ENCODE results near the gene ZNRF1. TPM values are rescaled to one million over a fixed set of nuclear protein-coding genes. Genes with fewer than 3 reads are reported as not detected.
"Not testable (repeated sequence)": the region's sequence is repeated elsewhere in the genome, so short reads cannot be mapped to it uniquely, and the experiment has no call there.

ZNRF1 gene
- total and polyA plus RNA-seq, 4 donors = 4.6 to 26.3 (median 14.1) TPM

GRCh38 chr16:75116911-75117245 is 118.1 kb downstream of the ZNRF1 start:
- Histone ChIP-seq H3K27me3 (ENCODE audit: control insufficient read depth in 1 of 2, insufficient read depth in 2 of 2, low read length in 1 of 2) (no peaks in the 10 kb centered on the region), H3K4me1 (ENCODE audit: control insufficient read depth in 1 of 2, insufficient read depth in 2 of 2, low read length in 2 of 2) (no peaks in the 10 kb centered on the region), H3K4me3 (ENCODE audit: low read length in 2 of 2) (no peak overlapping the region), H3K9me3 (ENCODE audit: control insufficient read depth, low read length) (peaks cover under 1% of the 10 kb centered on the region), H3K27ac (ENCODE audit: low read depth in 1 of 2, low read length in 2 of 2) (no peak overlapping the region), H3K36me3 (ENCODE audit: control insufficient read depth in 1 of 2, insufficient read depth in 2 of 2, low read length in 1 of 2) (no peaks in the 10 kb centered on the region)
- intact Hi-C loops (cut with DNase I) = no loop called here
- no peak for ATAC-seq (ENCODE audit: low FRiP score)
- WGBS, 2 donors = 26 to 27% methylated on average over 3 of the region's 3 CpGs
- no peak for DNase-seq

GRCh38 chr16:75118943-75119539 is 120.2 kb downstream of the ZNRF1 start:
- intact Hi-C loops (cut with DNase I) = no loop called here
- H3K9me3 ChIP-seq (ENCODE audit: control insufficient read depth, low read length) = peaks cover 3% of the 10 kb centered on the region
- ATAC-seq (ENCODE audit: low FRiP score) (no peak), DNase-seq (no peak)
- no peak overlapping the region for H3K4me3 ChIP-seq (ENCODE audit: low read length in 2 of 2)
- H3K36me3 ChIP-seq (ENCODE audit: control insufficient read depth in 1 of 2, insufficient read depth in 2 of 2, low read length in 1 of 2) = no peaks in the 10 kb centered on the region
- WGBS, 2 donors = 79 to 82% methylated on average over 6 of the region's 6 CpGs
- no peaks in the 10 kb centered on the region for H3K4me1 ChIP-seq (ENCODE audit: control insufficient read depth in 1 of 2, insufficient read depth in 2 of 2, low read length in 2 of 2)
- no peak overlapping the region for H3K27ac ChIP-seq (ENCODE audit: low read depth in 1 of 2, low read length in 2 of 2)
- no peaks in the 10 kb centered on the region for H3K27me3 ChIP-seq (ENCODE audit: control insufficient read depth in 1 of 2, insufficient read depth in 2 of 2, low read length in 1 of 2)

GRCh38 chr16:75120253-75120652 is 121.4 kb downstream of the ZNRF1 start:
- intact Hi-C loops (cut with DNase I) = no loop called here
- 78 to 85% methylated on average over 4 of the region's 4 CpGs for WGBS, 2 donors

GRCh38 chr16:75121949-75122568 is 123.2 kb downstream of the ZNRF1 start:
- DNase-seq (no peak), ATAC-seq (ENCODE audit: low FRiP score) (no peak)
- no peaks in the 10 kb centered on the region for H3K4me1 ChIP-seq (ENCODE audit: control insufficient read depth in 1 of 2, insufficient read depth in 2 of 2, low read length in 2 of 2)
- intact Hi-C loops (cut with DNase I) = no loop called here
- H3K27me3 ChIP-seq (ENCODE audit: control insufficient read depth in 1 of 2, insufficient read depth in 2 of 2, low read length in 1 of 2) = no peaks in the 10 kb centered on the region
- 95 to 98% methylated on average over 6 of the region's 6 CpGs for WGBS, 2 donors
- H3K9me3 ChIP-seq (ENCODE audit: control insufficient read depth, low read length) = peaks cover 3% of the 10 kb centered on the region
- no peak overlapping the region for H3K4me3 ChIP-seq (ENCODE audit: low read length in 2 of 2)
- no peak overlapping the region for H3K27ac ChIP-seq (ENCODE audit: low read depth in 1 of 2, low read length in 2 of 2)
- no peaks in the 10 kb centered on the region for H3K36me3 ChIP-seq (ENCODE audit: control insufficient read depth in 1 of 2, insufficient read depth in 2 of 2, low read length in 1 of 2)

More at GRCh38 chr16:75120253-75120652, 121.4 kb downstream of the ZNRF1 start:
- Histone ChIP-seq H3K9me3 (ENCODE audit: control insufficient read depth, low read length) (peaks cover 3% of the 10 kb centered on the region), H3K4me1 (ENCODE audit: control insufficient read depth in 1 of 2, insufficient read depth in 2 of 2, low read length in 2 of 2) (no peaks in the 10 kb centered on the region), H3K27ac (ENCODE audit: low read depth in 1 of 2, low read length in 2 of 2) (no peak overlapping the region), H3K4me3 (ENCODE audit: low read length in 2 of 2) (no peak overlapping the region), H3K36me3 (ENCODE audit: control insufficient read depth in 1 of 2, insufficient read depth in 2 of 2, low read length in 1 of 2) (no peaks in the 10 kb centered on the region), H3K27me3 (ENCODE audit: control insufficient read depth in 1 of 2, insufficient read depth in 2 of 2, low read length in 1 of 2) (no peaks in the 10 kb centered on the region)
- ATAC-seq (ENCODE audit: low FRiP score) (no peak), DNase-seq (no peak)

- 79 to 89% methylated on average over 1 of the region's 1 CpG for WGBS, 2 donors
These were observed 123.8 kb downstream of the ZNRF1 start for GRCh38 chr16:75122609-75123008.

GRCh38 chr16:75127713-75128415 is 129.0 kb downstream of the ZNRF1 start:
- ATAC-seq (ENCODE audit: low FRiP score) = no peak
- H3K9me3 ChIP-seq (ENCODE audit: control insufficient read depth, low read length) = no peaks in the 10 kb centered on the region
- H3K4me1 ChIP-seq (ENCODE audit: control insufficient read depth in 1 of 2, insufficient read depth in 2 of 2, low read length in 2 of 2) = no peaks in the 10 kb centered on the region
- no peak overlapping the region for H3K27ac ChIP-seq (ENCODE audit: low read depth in 1 of 2, low read length in 2 of 2)
- H3K36me3 ChIP-seq (ENCODE audit: control insufficient read depth in 1 of 2, insufficient read depth in 2 of 2, low read length in 1 of 2) = no peaks in the 10 kb centered on the region
- H3K27me3 ChIP-seq (ENCODE audit: control insufficient read depth in 1 of 2, insufficient read depth in 2 of 2, low read length in 1 of 2) = no peaks in the 10 kb centered on the region
- intact Hi-C loops (cut with DNase I) = no loop called here
- H3K4me3 ChIP-seq (ENCODE audit: low read length in 2 of 2) = no peak overlapping the region
- 7 to 11% methylated on average over 4 of the region's 4 CpGs for WGBS, 2 donors
- no peak for DNase-seq

More at GRCh38 chr16:75122609-75123008, 123.8 kb downstream of the ZNRF1 start:
- no peaks in the 10 kb centered on the region for H3K36me3 ChIP-seq (ENCODE audit: control insufficient read depth in 1 of 2, insufficient read depth in 2 of 2, low read length in 1 of 2)
- H3K9me3 ChIP-seq (ENCODE audit: control insufficient read depth, low read length) = peaks cover 3% of the 10 kb centered on the region
- H3K4me3 ChIP-seq (ENCODE audit: low read length in 2 of 2) = no peak overlapping the region
- ATAC-seq (ENCODE audit: low FRiP score) = no peak
- no peaks in the 10 kb centered on the region for H3K4me1 ChIP-seq (ENCODE audit: control insufficient read depth in 1 of 2, insufficient read depth in 2 of 2, low read length in 2 of 2)
- H3K27me3 ChIP-seq (ENCODE audit: control insufficient read depth in 1 of 2, insufficient read depth in 2 of 2, low read length in 1 of 2) = no peaks in the 10 kb centered on the region
- intact Hi-C loops (cut with DNase I) = no loop called here
- DNase-seq = no peak
- no peak overlapping the region for H3K27ac ChIP-seq (ENCODE audit: low read depth in 1 of 2, low read length in 2 of 2)

- H3K9me3 ChIP-seq (ENCODE audit: control insufficient read depth, low read length); DNase-seq; H3K4me1 ChIP-seq (ENCODE audit: control insufficient read depth in 1 of 2, insufficient read depth in 2 of 2, low read length in 2 of 2); intact Hi-C loops (cut with DNase I); H3K4me3 ChIP-seq (ENCODE audit: low read length in 2 of 2); H3K27me3 ChIP-seq (ENCODE audit: control insufficient read depth in 1 of 2, insufficient read depth in 2 of 2, low read length in 1 of 2); H3K36me3 ChIP-seq (ENCODE audit: control insufficient read depth in 1 of 2, insufficient read depth in 2 of 2, low read length in 1 of 2); ATAC-seq (ENCODE audit: low FRiP score); H3K27ac ChIP-seq (ENCODE audit: low read depth in 1 of 2, low read length in 2 of 2): not testable (repeated sequence)
- 87 to 92% methylated on average over 5 of the region's 5 CpGs for WGBS, 2 donors
These were observed 130.8 kb downstream of the ZNRF1 start for GRCh38 chr16:75129421-75130149.

- Histone ChIP-seq H3K36me3 (ENCODE audit: control insufficient read depth in 1 of 2, insufficient read depth in 2 of 2, low read length in 1 of 2) (no peaks in the 10 kb centered on the region), H3K4me3 (ENCODE audit: low read length in 2 of 2) (no peak overlapping the region), H3K4me1 (ENCODE audit: control insufficient read depth in 1 of 2, insufficient read depth in 2 of 2, low read length in 2 of 2) (no peaks in the 10 kb centered on the region), H3K9me3 (ENCODE audit: control insufficient read depth, low read length) (no peaks in the 10 kb centered on the region), H3K27ac (ENCODE audit: low read depth in 1 of 2, low read length in 2 of 2) (no peak overlapping the region), H3K27me3 (ENCODE audit: control insufficient read depth in 1 of 2, insufficient read depth in 2 of 2, low read length in 1 of 2) (no peaks in the 10 kb centered on the region)
- ATAC-seq (ENCODE audit: low FRiP score) = no peak
- intact Hi-C loops (cut with DNase I) = no loop called here
- DNase-seq = no peak
- WGBS, 2 donors = 90 to 92% methylated on average over 9 of the region's 9 CpGs
These were observed 131.4 kb downstream of the ZNRF1 start for GRCh38 chr16:75130150-75130771.

Data from aorta (tissue), 5 donors.